ENCODE results near the gene TRAK1.

The TRAK1 gene

DNA sequence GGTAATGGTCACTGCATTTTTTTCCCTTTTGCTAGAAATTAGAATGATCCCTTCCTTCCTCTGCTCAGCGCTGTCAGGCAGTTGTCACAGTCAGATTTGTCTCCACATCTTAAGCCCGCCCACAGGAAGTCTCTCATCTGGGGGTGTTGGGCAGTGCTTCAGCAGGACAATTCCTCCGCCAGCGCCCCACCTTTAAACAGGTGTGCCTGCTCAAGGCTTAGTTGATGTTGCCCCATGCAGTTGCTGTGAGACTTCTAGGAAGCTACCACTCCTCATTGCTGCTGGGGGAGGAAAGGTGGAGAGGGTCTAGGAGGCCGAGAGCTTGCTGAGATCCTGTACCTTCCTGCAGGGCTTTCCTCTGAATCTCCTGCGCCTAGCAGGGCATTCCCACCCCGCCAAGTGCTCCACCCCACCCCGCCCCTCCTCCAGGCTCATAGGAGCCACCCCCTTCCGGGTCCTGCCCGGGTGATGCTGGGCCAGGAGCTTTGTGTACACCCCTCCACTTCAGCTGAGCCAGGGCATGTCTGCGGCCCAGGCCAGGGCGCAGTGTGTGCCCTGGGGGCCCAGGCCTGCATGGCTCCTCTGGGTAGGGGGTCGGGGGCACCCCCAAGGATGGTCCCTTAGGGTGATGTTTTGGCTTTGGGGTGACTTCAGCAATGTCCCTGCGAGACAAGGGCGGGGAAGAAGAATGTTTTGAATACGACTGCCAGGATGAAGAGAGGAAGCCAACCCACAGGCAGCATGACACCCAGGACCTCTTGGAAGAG, 68.7 kb downstream of the TRAK1 start:
- no peak for DNase-seq

DNA sequence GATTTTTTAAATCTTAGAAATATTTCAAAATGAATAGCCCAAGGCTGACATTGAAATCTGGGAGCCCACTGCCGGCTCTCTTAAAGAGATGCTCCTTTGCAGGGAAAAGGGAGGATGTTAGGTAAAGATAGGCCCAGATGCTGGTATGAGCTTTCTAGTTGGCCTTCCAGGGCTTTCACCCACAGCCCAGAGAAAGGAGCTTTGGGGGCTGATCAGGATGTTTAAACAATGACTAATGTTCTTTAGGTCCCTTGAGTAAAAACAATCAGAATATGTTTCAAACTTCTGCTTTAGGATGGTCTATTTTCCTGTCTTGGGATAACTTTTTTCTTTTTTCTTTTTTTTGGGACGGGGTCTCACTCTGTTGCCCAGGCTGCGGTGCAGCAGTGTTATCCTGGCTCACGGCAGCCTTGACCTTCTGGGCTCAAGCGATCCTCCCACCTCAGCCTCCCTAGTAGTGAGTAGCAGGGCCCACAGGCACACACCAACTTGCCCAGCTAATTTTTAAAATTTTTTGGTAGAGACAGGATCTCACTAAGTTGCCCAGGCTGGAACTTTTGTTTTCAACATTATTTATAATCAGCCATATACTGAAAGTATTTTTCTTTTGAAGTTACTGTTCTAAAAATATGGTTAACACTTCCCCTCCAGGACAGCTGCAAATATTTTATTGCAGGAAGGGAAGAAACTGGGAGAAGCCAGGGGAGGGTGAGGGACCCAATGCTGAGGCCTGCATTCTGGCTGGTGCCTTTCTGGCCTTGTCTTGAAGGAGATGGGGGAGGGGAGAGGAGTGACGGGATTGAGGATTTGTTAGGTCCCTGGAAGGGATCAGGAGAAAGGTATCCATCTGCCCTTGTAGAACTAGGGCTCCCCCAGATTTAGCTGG, 70.1 kb downstream of the TRAK1 start:
- DNase-seq, result no peak

DNA sequence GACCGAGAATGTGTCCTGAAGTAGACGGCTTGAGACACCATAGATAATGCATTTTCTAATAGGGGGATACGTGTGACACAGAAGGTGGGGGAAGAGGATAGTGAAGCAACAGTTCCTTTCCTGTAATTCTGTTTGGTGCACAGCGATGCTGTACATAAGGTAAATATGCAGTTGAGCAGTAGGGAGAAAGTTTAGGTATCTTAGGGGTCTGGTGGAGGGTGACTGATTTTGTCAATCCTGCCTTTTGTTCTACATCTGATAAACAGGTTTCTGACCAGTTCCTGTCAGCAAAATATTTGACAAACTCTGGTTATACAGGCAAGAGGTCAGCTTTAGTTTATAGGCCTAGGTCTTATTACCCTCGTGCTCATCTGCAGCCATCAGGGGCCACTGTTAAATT, 71.3 kb downstream of the TRAK1 start:
- no peak for DNase-seq

DNA sequence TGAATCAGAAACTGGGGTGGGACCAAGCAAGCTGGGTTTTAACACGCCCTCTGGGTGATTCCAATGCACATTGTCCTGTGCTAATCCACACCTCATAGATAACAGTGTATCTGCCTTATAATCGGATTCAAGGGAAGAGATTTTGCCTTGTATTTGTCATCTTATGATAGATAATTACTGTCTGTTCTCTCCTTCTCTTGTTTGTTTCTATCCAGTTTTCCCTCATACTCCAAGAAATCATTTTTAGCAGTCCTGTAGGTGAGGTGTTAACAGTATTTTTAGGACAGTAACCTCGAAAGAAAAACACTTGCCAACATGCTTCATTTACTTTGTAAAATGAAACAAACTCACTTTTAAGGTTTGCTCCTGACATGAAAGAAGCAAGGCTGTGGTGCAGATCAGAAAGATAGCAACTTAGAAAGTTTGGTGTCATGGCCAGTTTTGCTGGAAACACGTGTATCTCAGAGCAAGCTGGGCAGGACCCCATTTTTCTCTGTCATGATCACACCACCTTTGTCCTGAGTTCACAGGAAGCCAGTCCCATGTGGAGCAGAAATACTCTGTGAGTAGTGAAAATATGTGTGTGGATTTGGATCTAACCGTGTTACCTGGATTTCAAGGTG, 72.6 kb downstream of the TRAK1 start:
- no peak for DNase-seq

DNA sequence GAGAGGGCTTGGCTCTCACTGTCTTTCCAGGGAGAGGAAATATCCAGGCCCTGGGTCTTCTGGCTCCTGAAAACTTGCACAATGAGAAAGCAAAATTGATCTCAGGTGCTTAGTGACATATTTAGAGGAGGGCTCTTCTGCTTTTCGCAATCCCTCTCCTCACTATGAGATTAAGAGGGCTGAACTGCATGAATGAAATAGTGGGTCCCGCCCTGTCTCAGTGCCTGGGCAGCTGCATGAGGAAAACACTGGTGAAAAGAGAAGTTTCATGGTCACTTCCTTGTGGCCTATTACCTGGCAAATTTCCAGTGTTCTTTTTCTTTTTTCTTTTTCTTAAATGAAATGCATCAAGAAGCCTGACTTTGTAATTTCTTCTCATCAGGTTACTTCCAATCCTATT, 73.5 kb downstream of the TRAK1 start:
- DNase-seq, result no peak

- DNase-seq, result no peak
Measured at GRCh38 chr3:42165211-42165610, 74.1 kb downstream of the TRAK1 start.

- DNase-seq, result no peak
Measured at GRCh38 chr3:42166214-42166613, 75.1 kb downstream of the TRAK1 start.

DNA sequence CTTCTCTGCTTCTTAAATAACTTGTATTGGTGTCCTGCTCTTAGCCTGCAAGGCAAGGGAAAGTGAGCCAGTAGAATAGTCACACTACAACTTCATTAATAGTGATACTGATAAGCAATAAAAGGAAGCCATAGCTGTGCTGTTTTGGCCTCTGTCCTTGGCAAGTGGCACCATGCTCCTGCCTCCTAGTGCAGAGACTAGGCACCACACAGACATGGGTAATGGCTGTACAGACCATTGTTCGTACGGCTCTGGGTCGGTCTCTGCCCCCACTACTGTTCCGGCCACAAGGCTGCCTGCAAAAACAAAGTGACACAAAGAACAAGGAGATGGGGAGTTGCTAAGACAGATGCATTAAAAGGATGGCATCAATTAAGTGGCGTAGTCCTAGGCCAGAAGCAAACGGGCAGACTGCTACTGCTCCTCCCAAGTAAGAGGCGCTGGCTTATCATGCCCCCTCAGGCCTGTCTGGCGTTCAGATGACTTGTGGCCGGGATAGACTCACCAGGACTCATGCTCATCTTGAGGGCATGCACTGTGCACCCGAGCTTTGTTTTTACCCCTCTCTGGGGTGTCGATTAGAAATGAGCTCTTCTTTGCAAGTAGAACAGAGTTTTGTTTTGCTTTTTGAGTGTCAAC, 75.6 kb downstream of the TRAK1 start:
- DNase-seq, result no peak

DNA sequence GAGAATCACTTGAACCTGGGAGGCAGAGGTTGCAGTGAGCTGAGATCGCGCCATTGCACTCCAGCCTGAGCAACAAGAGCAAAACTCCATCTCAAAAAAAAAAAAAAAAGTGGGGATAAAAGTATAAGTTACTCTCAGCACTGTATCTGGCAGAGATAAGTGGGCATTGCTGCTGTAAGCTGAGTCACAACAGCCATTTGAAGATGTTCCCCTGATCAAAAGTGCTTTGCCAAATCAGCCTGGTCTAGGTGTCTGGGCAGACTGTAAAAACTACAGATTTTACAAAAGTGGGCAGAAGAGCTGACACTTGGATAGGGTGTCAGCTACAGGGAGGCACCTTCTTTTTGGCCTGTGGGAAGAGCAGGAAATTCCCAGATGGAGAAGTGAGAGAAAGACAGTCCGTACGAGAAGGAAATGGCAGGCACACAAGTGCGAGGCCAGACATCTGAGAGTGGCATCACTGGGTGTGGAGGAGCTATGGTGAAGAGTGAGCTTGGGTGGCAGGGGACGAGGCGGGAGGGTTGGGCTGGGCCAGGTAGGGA, 78.5 kb downstream of the TRAK1 start:
- DNase-seq, result no peak

DNA sequence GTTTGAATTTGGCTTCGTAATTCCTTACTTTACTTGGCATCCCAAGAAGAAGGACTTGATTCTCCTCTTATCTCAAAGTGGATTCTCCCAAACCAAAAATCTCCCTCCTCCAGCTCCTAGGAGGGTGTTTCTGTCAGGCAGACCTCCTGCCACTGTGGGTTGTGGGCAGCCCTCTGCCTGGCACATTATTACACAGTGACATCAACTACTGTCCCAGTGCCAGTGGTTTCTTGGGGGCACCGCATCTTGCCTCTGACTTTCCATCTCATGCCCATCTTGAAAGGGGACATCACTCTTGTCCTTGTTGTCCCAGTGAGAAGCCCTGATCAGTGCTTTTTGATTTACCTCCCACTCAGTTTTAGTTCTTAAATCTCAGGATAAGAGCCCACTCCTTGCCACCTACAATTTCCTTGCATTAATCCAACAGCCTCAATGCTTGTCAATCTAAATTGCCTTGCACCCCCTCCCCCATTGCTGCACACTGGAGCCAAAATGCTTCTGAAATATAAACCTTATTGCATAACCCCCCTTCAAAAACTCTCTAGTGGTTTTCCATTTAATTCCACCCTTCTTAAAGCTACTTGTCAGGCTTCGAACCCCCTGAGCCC, 81.0 kb downstream of the TRAK1 start:
- no peak for DNase-seq

DNA sequence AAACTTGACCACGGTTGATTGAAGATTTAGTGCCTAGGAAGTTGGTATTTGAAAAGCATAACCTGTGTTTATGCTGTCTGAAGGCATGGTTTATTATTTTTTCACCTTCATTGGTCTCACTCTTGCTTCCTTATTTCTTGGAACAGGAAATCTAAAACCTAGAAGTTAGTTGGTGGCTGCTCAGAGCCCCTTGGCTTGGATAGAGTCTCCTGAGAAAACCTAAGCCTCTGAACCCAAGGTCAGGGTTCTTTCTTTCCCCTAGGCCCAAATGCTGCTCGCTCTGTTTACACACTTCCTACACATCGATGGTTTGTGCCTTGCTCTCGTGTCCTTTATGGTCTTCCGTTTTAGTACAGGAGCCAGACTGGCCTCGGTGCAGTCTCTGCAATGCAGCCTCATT, 82.2 kb downstream of the TRAK1 start:
- DNase-seq, result no peak

GRCh38 chr3:42174679-42175385, 83.7 kb downstream of the TRAK1 start:
- no peak for DNase-seq

DNA sequence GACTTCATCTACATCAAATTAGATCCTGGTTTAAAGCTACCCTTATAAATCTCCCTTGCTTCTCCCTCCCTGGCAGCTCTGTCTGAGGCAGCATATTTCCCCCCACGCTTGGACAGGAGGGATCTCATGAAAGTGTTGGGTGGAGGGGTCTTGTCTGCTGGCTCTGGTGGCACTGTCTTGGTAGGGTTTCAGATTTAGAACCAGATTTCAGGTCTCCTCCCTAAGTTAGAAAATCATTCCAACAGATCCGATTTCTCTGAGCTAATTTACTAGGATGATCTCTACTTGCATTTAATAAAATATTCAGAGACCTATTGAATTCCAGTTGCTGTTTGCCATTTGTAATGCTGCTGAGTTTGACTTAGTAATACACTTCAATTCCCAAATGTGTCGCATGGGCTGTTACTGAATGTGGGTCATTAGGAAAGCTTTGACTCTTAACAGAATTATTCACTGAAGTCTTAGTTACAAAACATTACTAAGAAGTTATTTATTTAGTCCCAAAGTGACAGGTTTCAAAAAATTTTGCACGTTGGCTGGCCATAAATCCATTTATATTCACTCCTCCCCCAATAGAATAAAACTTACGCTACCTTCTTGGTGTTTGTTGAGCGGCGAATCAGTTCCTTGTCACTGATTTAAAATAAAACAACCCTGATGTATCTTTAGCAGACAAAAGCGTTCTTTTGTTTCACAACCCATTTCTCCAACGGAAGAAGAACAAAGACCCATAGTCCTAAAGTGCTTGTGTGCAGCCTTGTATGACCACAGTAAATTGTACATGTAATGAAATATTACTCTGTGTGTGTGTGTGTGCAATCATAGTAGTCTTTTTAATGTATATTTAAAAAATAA, 84.5 kb downstream of the TRAK1 start:
- no peak for DNase-seq

DNA sequence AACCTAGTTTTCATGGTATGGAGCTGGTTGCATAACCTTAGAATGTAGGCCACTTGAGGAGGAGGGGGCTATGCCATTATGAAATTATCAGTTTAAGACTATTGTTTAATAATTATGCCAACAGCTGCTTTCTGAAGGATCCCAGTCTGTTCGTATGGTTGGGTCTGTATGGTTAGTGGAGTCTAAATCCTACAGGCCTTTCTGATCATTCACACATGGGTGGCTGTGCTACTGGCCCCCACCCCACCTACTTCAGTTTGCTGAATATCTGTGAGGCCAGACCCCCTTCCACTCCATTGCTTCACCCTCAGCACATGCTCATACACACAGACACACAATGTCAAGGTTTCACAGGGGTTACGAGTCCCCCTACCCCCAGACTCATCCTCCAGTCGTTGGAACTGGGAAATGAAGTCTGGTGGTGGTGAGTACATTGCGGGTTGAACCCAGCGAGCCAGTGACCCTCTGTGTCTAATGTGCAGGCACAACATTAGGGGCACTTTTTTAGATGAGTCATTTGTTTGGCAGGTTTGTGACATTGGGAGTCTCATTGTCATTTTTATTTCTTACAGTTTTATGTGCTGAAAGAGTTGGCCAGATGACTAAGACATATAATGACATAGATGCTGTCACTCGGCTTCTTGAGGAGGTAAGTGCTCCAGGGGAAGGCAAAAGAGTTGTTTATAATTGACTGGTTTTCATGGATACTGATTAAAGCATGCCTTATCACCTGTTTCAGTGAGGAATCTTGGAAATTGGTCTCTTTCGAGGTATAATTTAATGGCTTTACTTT, 85.3 kb downstream of the TRAK1 start:
- no peak for DNase-seq

DNA sequence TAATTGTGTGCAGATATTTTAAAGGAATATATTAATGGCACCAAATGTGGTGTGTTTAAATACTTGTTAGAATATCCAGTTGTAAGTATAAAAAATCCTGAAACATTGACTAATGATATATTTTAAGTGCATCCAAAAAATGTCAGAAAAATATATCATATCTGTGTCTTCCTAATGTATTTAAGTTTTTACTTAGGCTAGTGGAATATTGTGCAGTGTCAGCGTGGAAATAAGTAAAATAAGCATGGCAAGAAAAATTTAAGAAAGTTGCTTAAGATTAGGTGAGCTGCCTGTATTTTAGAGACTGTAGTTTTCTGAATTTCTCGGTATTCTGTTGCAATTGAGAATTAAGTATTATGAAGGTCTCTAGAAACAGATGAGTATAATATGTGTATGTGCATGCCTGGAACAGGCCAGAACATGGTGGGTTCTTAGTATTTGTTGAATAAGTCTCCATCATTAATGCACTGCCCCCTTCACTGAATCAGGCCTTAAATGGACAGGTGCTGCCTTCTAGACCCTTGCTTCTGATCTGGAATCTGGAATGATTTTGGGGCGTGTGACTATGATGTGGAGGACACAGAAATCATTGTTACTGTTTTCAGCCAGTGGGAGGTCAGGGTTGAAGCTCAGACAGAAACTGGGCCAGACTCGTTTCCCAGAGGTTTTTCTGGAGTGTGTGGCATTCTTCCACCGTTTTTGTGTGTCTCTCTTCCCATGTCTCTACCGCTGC, 86.1 kb downstream of the TRAK1 start:
- no peak for DNase-seq

DNA sequence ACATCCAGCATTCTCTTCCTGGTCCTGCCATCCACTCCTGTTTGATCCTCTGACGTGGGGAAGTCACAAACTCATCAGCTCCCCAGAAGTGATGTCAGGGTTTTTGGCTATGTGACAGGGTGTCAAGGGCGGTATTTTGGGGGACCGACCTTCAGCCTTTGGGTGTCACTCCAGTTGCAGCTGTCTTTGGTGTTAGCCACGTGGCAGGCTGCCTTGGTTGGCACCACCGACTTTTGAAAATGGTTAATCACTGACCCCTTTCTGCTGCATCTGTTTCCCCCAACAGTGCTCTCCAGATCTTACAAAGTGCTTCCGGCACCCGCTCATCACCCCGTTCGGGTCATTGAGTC, 86.6 kb downstream of the TRAK1 start:
- DNase-seq, result no peak

- DNase-seq, result no peak
Measured at GRCh38 chr3:42179110-42179725, 88.1 kb downstream of the TRAK1 start.

- no peak for DNase-seq
Measured at GRCh38 chr3:42180901-42181300, 89.7 kb downstream of the TRAK1 start.

GRCh38 chr3:42182555-42182954, 91.4 kb downstream of the TRAK1 start:
- DNase-seq, result no peak

All from NCI-H446 (cell line).